T-helper 2 cell treated with Interferon-gamma antibody and Interleukin-4, amounts not matched to agents 5 μg/mL and 100 μg/mL, for 36 hours (primary cell): Measurements from ENCODE around the gene AGO3.

Experiments
- DNase-seq: peaks from one replicate; pipeline ENCODE4 v3.0.0; 2021; ENCODE audit warnings: low spot score
- H3K27ac Mint-ChIP-seq: one replicate; pipeline ENCODE4 v1.8.0; 2021; ENCODE audit warnings: mild to moderate bottlenecking, mixed read lengths
- H3K27me3 Mint-ChIP-seq: one replicate; pipeline ENCODE4 v1.8.0; 2021; ENCODE audit warnings: low read depth, mixed read lengths
- H3K36me3 Mint-ChIP-seq: one replicate; pipeline ENCODE4 v1.8.0; 2021; ENCODE audit warnings: low read depth, mixed read lengths
- H3K4me1 Mint-ChIP-seq: one replicate; pipeline ENCODE4 v1.8.0; 2021; ENCODE audit warnings: low read depth, mixed read lengths
- H3K4me3 Mint-ChIP-seq: one replicate; pipeline ENCODE4 v1.8.0; 2022; ENCODE audit warnings: mild to moderate bottlenecking, moderate library complexity, mixed read lengths
- H3K9me3 Mint-ChIP-seq: one replicate; pipeline ENCODE4 v1.8.0; 2021; ENCODE audit warnings: mixed read lengths

AGO3 gene

DNA sequence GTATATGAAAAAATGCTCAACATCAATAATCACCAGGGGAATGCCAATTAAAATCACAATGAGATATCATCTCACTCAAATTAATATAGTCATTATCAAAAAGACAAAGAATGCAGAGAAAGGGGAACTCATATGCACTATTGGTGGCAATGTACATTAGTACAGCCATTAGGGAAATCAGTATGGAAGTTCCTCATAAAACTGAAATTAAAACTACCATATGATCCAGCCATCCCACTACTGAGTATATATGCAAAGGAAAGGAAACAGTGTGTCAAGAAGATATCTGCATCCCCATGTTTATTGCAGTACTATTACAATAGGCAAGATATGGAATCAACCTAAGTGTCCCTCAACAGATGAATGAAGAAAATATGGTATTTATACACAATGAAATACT is 120.9 kb downstream of the AGO3 start:
- no peaks in the 10 kb centered on the region for H3K9me3 Mint-ChIP-seq
- no peak for DNase-seq
- H3K4me1 Mint-ChIP-seq: no peaks in the 10 kb centered on the region
- H3K4me3 Mint-ChIP-seq: no peak overlapping the region
- H3K27me3 Mint-ChIP-seq: no peaks in the 10 kb centered on the region
- H3K36me3 Mint-ChIP-seq: peaks cover 29% of the 10 kb centered on the region
- no peak overlapping the region for H3K27ac Mint-ChIP-seq

GRCh38 chr1:36053978-36054377 is 123.1 kb downstream of the AGO3 start:
- Mint-ChIP-seq H3K27ac (no peak overlapping the region), H3K9me3 (no peaks in the 10 kb centered on the region), H3K4me3 (no peak overlapping the region), H3K36me3 (peaks cover 13% of the 10 kb centered on the region), H3K4me1 (no peaks in the 10 kb centered on the region), H3K27me3 (no peaks in the 10 kb centered on the region)
- DNase-seq: no peak

GRCh38 chr1:36055706-36056105 is 124.8 kb downstream of the AGO3 start:
- Mint-ChIP-seq H3K4me1 (no peaks in the 10 kb centered on the region), H3K9me3 (no peaks in the 10 kb centered on the region), H3K36me3 (peaks cover 11% of the 10 kb centered on the region), H3K4me3 (no peak overlapping the region), H3K27me3 (no peaks in the 10 kb centered on the region), H3K27ac (no peak overlapping the region)
- no peak for DNase-seq

DNA sequence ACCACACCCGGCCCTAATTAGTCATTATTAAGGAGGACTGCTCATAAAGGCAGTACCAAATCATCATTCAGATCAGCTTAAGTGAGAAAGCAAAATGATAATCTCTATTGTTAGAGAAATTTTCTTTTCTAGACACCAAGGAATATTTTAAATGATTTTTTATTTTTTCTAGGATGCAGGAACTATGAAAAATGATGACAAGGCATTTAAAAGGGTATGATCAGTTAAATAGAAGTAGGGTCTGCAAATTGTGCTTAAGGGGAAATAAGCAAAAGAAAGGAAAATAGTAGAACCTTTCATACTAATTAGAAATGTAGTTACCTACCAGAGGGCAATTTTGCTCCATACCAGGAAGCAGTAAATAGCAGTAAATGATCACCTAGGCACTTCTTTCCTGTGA is 131.4 kb downstream of the AGO3 start:
- no peak for DNase-seq
- Mint-ChIP-seq H3K9me3 (no peaks in the 10 kb centered on the region), H3K27ac (no peak overlapping the region), H3K4me1 (no peaks in the 10 kb centered on the region), H3K27me3 (no peaks in the 10 kb centered on the region), H3K4me3 (no peak overlapping the region), H3K36me3 (peaks cover 2% of the 10 kb centered on the region)

DNA sequence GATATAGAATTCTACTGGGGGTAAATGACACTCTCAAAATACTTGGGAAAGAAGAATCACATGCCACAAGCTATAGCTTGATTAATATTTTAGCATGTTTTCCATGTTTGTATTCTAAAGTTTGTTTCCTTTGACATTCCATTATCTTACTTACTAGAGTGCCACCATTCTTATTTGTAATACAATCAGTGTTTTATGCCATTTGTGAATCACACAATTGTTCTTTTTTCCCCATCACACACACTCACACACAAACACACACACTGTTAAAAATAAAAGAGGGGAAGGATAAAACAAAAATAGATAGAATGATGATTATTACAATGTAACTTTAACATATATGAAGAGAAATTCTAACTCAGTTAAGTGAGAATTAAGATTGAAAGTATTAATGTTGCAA is 137.0 kb downstream of the AGO3 start:
- H3K27ac Mint-ChIP-seq: no peak overlapping the region
- no peak for DNase-seq
- H3K4me3 Mint-ChIP-seq: no peak overlapping the region
- no peaks in the 10 kb centered on the region for H3K9me3 Mint-ChIP-seq
- no peaks in the 10 kb centered on the region for H3K36me3 Mint-ChIP-seq
- H3K27me3 Mint-ChIP-seq: no peaks in the 10 kb centered on the region
- H3K4me1 Mint-ChIP-seq: no peaks in the 10 kb centered on the region

DNA sequence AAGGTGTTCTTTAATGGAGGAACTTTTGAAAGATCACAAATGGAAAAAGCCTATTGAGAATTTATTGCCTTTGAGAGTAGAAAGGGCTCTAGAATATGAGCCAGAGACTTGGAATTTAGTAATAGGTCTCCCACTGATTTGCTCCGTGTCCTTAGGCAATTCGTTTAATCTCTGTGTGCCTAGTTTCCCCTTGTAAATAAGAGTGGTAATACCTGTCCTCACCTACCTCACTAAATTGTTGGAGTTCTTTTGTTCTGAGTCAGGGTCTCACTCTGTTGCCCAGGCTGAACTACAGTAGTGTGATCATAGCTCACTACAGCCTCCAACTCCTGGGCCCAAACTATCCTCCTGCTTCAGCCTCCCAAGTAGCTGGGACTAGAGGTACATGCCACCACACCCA is 138.0 kb downstream of the AGO3 start:
- H3K4me3 Mint-ChIP-seq: no peak overlapping the region
- no peaks in the 10 kb centered on the region for H3K36me3 Mint-ChIP-seq
- DNase-seq: no peak
- H3K9me3 Mint-ChIP-seq: no peaks in the 10 kb centered on the region
- no peak overlapping the region for H3K27ac Mint-ChIP-seq
- H3K27me3 Mint-ChIP-seq: no peaks in the 10 kb centered on the region
- H3K4me1 Mint-ChIP-seq: no peaks in the 10 kb centered on the region

DNA sequence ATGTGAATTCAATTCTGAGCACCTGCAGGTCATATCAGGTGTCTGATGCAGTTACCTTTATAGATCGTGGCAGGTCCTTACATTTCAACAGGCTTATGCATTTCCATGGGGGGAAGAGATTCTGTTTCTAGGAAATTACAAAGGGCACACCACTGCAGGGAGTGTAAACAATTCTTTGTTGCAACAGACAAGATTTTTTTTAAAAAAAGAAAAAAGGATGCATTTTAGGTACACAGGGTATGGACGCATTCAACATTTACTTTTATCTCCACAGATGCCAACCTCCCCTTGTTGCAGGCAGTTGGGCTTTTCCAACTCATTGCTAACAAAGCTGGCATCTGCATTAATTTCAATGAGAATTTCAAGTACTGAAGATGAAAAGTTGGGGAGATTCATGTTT is 139.4 kb downstream of the AGO3 start:
- Mint-ChIP-seq H3K27me3 (no peaks in the 10 kb centered on the region), H3K4me1 (no peaks in the 10 kb centered on the region), H3K27ac (no peak overlapping the region), H3K36me3 (no peaks in the 10 kb centered on the region), H3K9me3 (no peaks in the 10 kb centered on the region), H3K4me3 (no peak overlapping the region)
- DNase-seq: no peak

DNA sequence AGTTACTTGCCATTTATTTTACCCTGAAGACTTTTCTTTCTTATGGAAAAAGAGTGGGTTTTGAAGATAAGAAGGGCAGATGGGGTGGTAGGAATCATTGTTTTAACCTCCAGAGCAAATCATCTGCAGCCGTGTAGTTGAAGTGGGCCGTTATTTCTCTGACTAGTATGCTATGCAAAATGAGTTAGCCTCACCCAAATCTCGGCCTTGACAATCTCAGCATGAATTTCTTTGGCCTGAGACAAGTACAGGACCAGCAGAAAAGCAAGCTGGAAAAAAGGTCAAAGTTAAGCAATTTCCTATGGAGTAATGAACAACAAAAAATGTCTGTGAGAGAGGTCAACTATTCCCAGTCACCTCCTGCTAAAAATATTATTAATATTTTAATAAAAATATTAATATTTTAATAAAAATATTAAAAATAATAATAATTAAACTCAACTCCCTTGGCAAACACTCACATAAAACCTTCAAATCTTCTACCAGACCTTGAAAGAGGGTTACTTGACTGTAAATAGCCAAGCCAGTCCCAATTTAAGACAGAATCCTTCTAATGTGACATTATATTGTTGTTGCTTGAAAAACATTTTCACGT is 146.2 kb downstream of the AGO3 start:
- no peak overlapping the region for H3K27ac Mint-ChIP-seq
- no peaks in the 10 kb centered on the region for H3K4me1 Mint-ChIP-seq
- H3K9me3 Mint-ChIP-seq: no peaks in the 10 kb centered on the region
- H3K36me3 Mint-ChIP-seq: no peaks in the 10 kb centered on the region
- H3K4me3 Mint-ChIP-seq: no peak overlapping the region
- H3K27me3 Mint-ChIP-seq: peaks cover 12% of the 10 kb centered on the region
- no peak for DNase-seq

- no peaks in the 10 kb centered on the region for H3K9me3 Mint-ChIP-seq
- H3K36me3 Mint-ChIP-seq: no peaks in the 10 kb centered on the region
- DNase-seq: no peak
- no peak overlapping the region for H3K4me3 Mint-ChIP-seq
- H3K27me3 Mint-ChIP-seq: peaks cover 28% of the 10 kb centered on the region
- no peak overlapping the region for H3K27ac Mint-ChIP-seq
- H3K4me1 Mint-ChIP-seq: no peaks in the 10 kb centered on the region
Measured at GRCh38 chr1:36080236-36080635, 149.3 kb downstream of the AGO3 start.

DNA sequence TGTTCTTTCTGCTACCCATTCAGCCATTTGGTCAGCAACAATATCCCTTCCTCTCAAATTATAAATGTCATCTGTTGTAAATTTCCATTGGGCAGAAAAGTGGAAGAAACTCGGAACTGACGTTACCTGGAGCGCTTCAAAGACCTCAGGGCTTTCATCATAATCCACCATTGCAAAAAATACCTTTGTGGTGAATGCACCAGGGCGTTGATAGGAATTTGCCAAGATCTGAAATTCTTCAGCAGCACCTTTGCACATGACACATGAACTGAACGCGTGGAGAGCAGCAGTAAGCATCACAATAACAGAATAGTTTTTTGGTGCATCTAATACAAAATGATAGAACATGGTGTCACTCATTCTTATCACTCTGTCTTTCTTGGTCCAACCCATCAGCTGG is 149.9 kb downstream of the AGO3 start:
- Mint-ChIP-seq H3K4me1 (no peaks in the 10 kb centered on the region), H3K9me3 (no peaks in the 10 kb centered on the region), H3K27me3 (peaks cover 28% of the 10 kb centered on the region), H3K36me3 (no peaks in the 10 kb centered on the region), H3K4me3 (no peak overlapping the region), H3K27ac (no peak overlapping the region)
- no peak for DNase-seq

DNA sequence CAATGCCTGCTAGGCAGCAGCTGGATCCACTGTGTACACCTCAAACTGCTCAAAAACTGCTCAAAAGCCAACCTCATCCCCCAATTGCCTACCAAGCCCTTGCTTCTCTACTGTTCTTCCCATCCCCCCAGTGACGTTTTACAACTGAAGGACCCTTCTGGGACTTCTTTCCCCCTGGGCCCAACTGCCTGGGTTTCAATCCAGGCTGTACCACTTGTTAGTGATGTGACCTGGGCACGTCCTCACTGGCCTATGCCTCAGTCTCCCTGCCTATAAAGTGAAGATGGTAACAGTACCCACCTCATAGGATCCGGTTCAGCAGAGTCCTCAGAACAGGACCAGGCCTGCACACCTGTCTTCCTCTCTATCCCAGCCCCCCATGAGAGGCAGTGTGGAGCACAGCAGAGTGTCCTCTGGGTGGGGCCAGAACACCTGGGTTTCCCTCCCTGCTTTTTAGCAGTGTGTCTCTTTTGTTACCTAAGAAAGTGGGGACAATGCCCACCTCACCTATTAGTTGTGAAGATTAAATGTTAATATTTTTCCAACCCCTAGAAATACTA is 151.1 kb downstream of the AGO3 start:
- Mint-ChIP-seq H3K36me3 (no peaks in the 10 kb centered on the region), H3K9me3 (no peaks in the 10 kb centered on the region), H3K27me3 (peaks cover 28% of the 10 kb centered on the region), H3K4me1 (no peaks in the 10 kb centered on the region), H3K27ac (no peak overlapping the region), H3K4me3 (no peak overlapping the region)
- DNase-seq: no peak

DNA sequence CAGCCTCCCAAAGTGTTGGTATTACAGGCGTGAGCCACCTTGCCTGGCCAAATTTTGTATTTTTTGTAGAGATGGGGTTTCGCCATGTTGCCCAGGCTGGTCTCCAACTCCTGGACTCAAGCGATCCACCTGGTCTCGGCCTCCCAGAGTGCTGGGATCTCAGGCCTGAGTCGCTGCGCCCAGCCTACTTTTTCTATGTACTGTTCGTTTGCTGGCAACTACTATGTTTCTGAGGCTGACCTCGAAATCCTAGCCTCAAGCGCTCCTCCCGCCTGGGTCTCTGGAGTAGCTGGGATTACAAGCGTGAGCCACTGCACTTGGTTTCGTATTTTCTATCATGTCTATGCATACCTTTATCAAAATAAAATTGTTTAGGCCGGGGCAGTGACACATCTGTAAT is 152.3 kb downstream of the AGO3 start:
- Mint-ChIP-seq H3K9me3 (no peaks in the 10 kb centered on the region), H3K27me3 (peaks cover 28% of the 10 kb centered on the region), H3K4me1 (no peaks in the 10 kb centered on the region), H3K4me3 (no peak overlapping the region), H3K36me3 (no peaks in the 10 kb centered on the region), H3K27ac (no peak overlapping the region)
- no peak for DNase-seq

GRCh38 chr1:36083635-36084496 is 153.0 kb downstream of the AGO3 start, which contains the start of gene TEKT2:
Gene TEKT2, plus strand, starts transcription at chr1:36084094. Its CDS starts 828 bp downstream, at chr1:36084922.
- Mint-ChIP-seq H3K27me3 (peaks cover 28% of the 10 kb centered on the region), H3K4me1 (no peaks in the 10 kb centered on the region), H3K9me3 (no peaks in the 10 kb centered on the region), H3K4me3 (peak within 1 kb of the TSS; percentile 19), H3K27ac (no peak within 1 kb of the TSS), H3K36me3 (no peaks in the 10 kb centered on the region)
- no peak for DNase-seq

DNA sequence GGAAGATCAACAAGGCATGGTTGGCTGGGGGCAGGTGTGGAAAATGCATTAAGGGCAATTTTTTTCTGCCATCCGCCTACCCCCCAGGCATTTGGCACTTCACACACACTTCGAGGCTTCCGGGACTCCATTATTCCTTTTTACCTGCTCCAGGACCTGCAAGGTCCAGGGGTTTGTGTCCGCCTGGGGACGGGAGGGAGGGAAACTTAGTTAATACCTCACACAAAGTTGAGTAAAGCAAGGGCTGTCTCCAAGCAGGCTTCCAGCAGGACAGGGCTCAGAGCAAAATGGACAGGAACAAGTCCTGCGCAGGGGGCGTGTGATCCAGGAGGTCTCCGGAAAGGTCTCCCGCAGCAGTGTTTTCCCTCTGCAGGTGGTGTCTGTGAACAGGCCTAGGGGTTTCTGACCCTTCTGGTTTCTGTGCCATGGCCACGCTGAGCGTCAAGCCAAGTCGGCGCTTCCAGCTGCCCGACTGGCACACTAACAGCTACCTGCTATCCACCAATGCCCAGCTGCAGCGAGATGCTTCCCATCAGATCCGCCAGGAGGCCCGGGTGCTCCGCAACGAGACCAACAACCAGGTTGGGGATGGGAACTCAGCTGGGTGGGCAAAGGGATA is 153.7 kb downstream of the AGO3 start:
- Mint-ChIP-seq H3K4me1 (peaks cover 3% of the 10 kb centered on the region), H3K4me3 (peak overlapping the region; percentile 19), H3K27ac (no peak overlapping the region), H3K9me3 (no peaks in the 10 kb centered on the region), H3K27me3 (peaks cover 28% of the 10 kb centered on the region), H3K36me3 (peaks cover 2% of the 10 kb centered on the region)
- DNase-seq: no peak
